HCT116 (cell line): ENCODE data around the gene CDH23. TPM values are rescaled to one million over a fixed set of nuclear protein-coding genes. Genes with fewer than 3 reads are reported as not detected.

Source experiments
- ATAC-seq: fragments of 200-7000 bp; cut with Tn5 transposase; 2 replicates; pipeline ENCODE4 v1.9.1; 2020; ENCODE audit warnings: mild to moderate bottlenecking, moderate library complexity
- BruUV-seq: library from RNA; stranded (reverse); fragments of 400-500 nt; replicated peaks from 2 replicates; lab custom pipeline; 2021; lab: Mats Ljungman, UMichigan
- CTCF ChIA-PET: fragments of 300-600 bp; sonication (Branson Sonifier 250); formaldehyde crosslinking; loops from one replicate; lab custom pipeline; 2021; ENCODE audit warnings: antibody characterized with exemption; lab: Charles Lee
- POLR2A ChIA-PET: fragments of 300-600, 350-600 bp; sonication (Branson Sonifier 250); formaldehyde crosslinking; loops from one replicate; lab custom pipeline; 2021; ENCODE audit warnings: antibody characterized with exemption; lab: Charles Lee
- RAD21 ChIA-PET, 2 experiments: fragments of 300-600 bp; sonication (Branson Sonifier 250); formaldehyde crosslinking; loops; one replicate each; lab custom pipeline; 2023; ENCODE audit warnings: low total read pairs in 2 of 2; ENCODE audit not compliant: uncharacterized antibody in 2 of 2, unreplicated experiment in 2 of 2, low non-redundant PET in 1 of 2; lab: Charles Lee
- DNase-seq: peaks from one replicate; pipeline ENCODE4 v3.0.0-alpha.2; 2010; ENCODE audit warnings: low read depth, low spot score
- H2AFZ ChIP-seq: fragments of 200-600 bp; shearing (Covaris generic), sonication (generic); 2 replicates; pipeline ENCODE4 v1.6.1; 2017; ENCODE audit warnings: low read depth, mixed run types, mixed read lengths, antibody characterized with exemption, low read length; ENCODE audit not compliant: poor library complexity, severe bottlenecking
- H3K27ac ChIP-seq: 2 replicates; pipeline ENCODE4 v1.5.1; 2012; ENCODE audit warnings: low read depth, low read length
- H3K27me3 ChIP-seq: fragments of 200-600 bp; sonication (generic); 2 replicates; pipeline ENCODE4 v1.6.1; 2016; ENCODE audit warnings: mixed run types, low read length, mixed read lengths; ENCODE audit not compliant: insufficient read depth
- H3K36me3 ChIP-seq, 2 experiments: fragments of 200-500 bp in 1 of 2; fragments of 200-600 bp in 1 of 2; sonication (Bioruptor generic) in 1 of 2; sonication (generic) in 1 of 2; 2 replicates each; pipeline versions ENCODE4 v1.5.1 to v1.6.1; 2014 to 2016; ENCODE audit warnings: low read length in 2 of 2, inconsistent platforms in 1 of 2, mixed read lengths in 1 of 2, mixed run types in 1 of 2; ENCODE audit not compliant: insufficient read depth in 2 of 2, control insufficient read depth in 1 of 2
- H3K4me1 ChIP-seq, 2 experiments: fragments of 200-600 bp in 1 of 2; sonication (generic) in 1 of 2; 2 replicates each; pipeline versions ENCODE4 v1.5.1 to v1.6.1; 2012 to 2017; ENCODE audit warnings: low read length in 2 of 2, inconsistent platforms in 1 of 2, mild to moderate bottlenecking in 1 of 2, mixed read lengths in 1 of 2, mixed run types in 1 of 2, moderate library complexity in 1 of 2; ENCODE audit not compliant: insufficient read depth in 2 of 2, control insufficient read depth in 1 of 2
- H3K4me2 ChIP-seq: fragments of 200-600 bp; sonication (generic); 2 replicates; pipeline ENCODE4 v1.6.1; 2017; ENCODE audit warnings: mixed run types, low read length, mixed read lengths
- H3K4me3 ChIP-seq, 2 experiments: fragments of 200-600 bp in 1 of 2; sonication (generic) in 1 of 2; replicated peaks in 1 of 2; 2 replicates each; pipeline ENCODE4 v1.5.1; 2011 to 2016; ENCODE audit warnings: low read length in 2 of 2, control low read depth in 1 of 2, low read depth in 1 of 2, mild to moderate bottlenecking in 1 of 2, mixed read lengths in 1 of 2, mixed run types in 1 of 2
- H3K79me2 ChIP-seq: fragments of 200-600 bp; sonication (generic); 2 replicates; pipeline ENCODE4 v1.6.1; 2017; ENCODE audit warnings: mild to moderate bottlenecking, mixed run types, low read length, moderate library complexity, mixed read lengths; ENCODE audit not compliant: insufficient read depth
- H3K9ac ChIP-seq: fragments of 200-600 bp; sonication (generic); 2 replicates; pipeline ENCODE4 v1.6.1; 2016; ENCODE audit warnings: low read length, mixed read lengths
- H3K9me2 ChIP-seq: fragments of 200-600 bp; sonication (generic), shearing (Covaris generic); 2 replicates; pipeline ENCODE4 v1.6.1; 2017; ENCODE audit warnings: mixed run types, mild to moderate bottlenecking, moderate library complexity; ENCODE audit not compliant: insufficient read depth
- H3K9me3 ChIP-seq, 2 experiments: fragments of 200-500 bp in 1 of 2; fragments of 200-600 bp in 1 of 2; sonication (Bioruptor generic) in 1 of 2; sonication (generic) in 1 of 2; 2 replicates each; pipeline ENCODE4 v1.6.1; 2014 to 2017; ENCODE audit warnings: low read length in 2 of 2, mixed read lengths in 2 of 2, inconsistent platforms in 1 of 2, low read depth in 1 of 2, mild to moderate bottlenecking in 1 of 2, mixed run types in 1 of 2, moderate library complexity in 1 of 2; ENCODE audit not compliant: control insufficient read depth in 1 of 2, insufficient read depth in 1 of 2
- H4K20me1 ChIP-seq: fragments of 200-600 bp; sonication (generic), shearing (Covaris generic); 2 replicates; pipeline ENCODE4 v1.6.1; 2017; ENCODE audit warnings: mixed run types, mild to moderate bottlenecking, moderate library complexity; ENCODE audit not compliant: insufficient read depth
- ATF3 ChIP-seq: IDR thresholded peaks from 2 replicates; pipeline ENCODE4 v1.6.1; 2012
- CEBPB ChIP-seq: IDR thresholded peaks from 2 replicates; pipeline ENCODE4 v1.6.1; 2012; ENCODE audit warnings: low read depth
- CTCF ChIP-seq, 3 experiments: fragments of 200-600 bp in 1 of 3; sonication (generic) in 1 of 3; IDR thresholded peaks in 2 of 3; conservative IDR thresholded peaks in 1 of 3; 2 replicates each; pipeline ENCODE4 v1.5.1; 2012 to 2017; ENCODE audit warnings: low read depth in 2 of 3, low read length in 2 of 3, antibody characterized with exemption in 1 of 3, borderline replicate concordance in 1 of 3, control low read depth in 1 of 3, mild to moderate bottlenecking in 1 of 3, mixed read lengths in 1 of 3, mixed run types in 1 of 3, moderate library complexity in 1 of 3; ENCODE audit not compliant: insufficient read depth in 1 of 3
- EGR1 ChIP-seq: IDR thresholded peaks from 2 replicates; pipeline ENCODE4 v1.6.1; 2012; ENCODE audit warnings: low read depth
- ELF1 ChIP-seq: IDR thresholded peaks from 2 replicates; pipeline ENCODE4 v1.6.1; 2012; ENCODE audit warnings: low read depth, borderline replicate concordance
- EZH2 ChIP-seq: fragments of 200-600 bp; sonication (generic); IDR thresholded peaks from 2 replicates; pipeline ENCODE4 v1.6.1; 2017; ENCODE audit warnings: antibody characterized with exemption, mixed run types
- EZH2phosphoT487 ChIP-seq: fragments of 200-600 bp; IDR thresholded peaks from 2 replicates; pipeline ENCODE4 v1.6.1; 2018; ENCODE audit warnings: antibody characterized with exemption, borderline replicate concordance
- FOSL1 ChIP-seq: IDR thresholded peaks from 2 replicates; pipeline ENCODE4 v1.6.1; 2012; ENCODE audit warnings: low read depth
- JUND ChIP-seq: IDR thresholded peaks from 2 replicates; pipeline ENCODE4 v1.6.1; 2012
- MAX ChIP-seq: IDR thresholded peaks from 2 replicates; pipeline ENCODE4 v1.6.1; 2012
- POLR2A ChIP-seq: IDR thresholded peaks from 2 replicates; pipeline ENCODE4 v1.7.0; 2011; ENCODE audit warnings: borderline replicate concordance; ENCODE audit not compliant: insufficient read depth, insufficient read length; ENCODE audit errors: extremely low read depth
- REST ChIP-seq: IDR thresholded peaks from 2 replicates; pipeline ENCODE4 v1.6.1; 2012; ENCODE audit warnings: low read depth
- SIN3A ChIP-seq: IDR thresholded peaks from 2 replicates; pipeline ENCODE4 v1.6.1; 2012; ENCODE audit warnings: low read depth
- SP1 ChIP-seq: IDR thresholded peaks from 2 replicates; pipeline ENCODE4 v1.6.1; 2012; ENCODE audit warnings: low read depth
- SRF ChIP-seq: IDR thresholded peaks from 2 replicates; pipeline ENCODE4 v1.6.1; 2012; ENCODE audit warnings: low read depth
- TCF7L2 ChIP-seq: IDR thresholded peaks from 2 replicates; pipeline ENCODE4 v1.7.0; 2011; ENCODE audit warnings: borderline replicate concordance, inconsistent platforms; ENCODE audit not compliant: insufficient read depth, insufficient read length; ENCODE audit errors: extremely low read depth
- YY1 ChIP-seq: IDR thresholded peaks from 2 replicates; pipeline ENCODE4 v1.6.1; 2011; ENCODE audit warnings: low read length, low read depth, moderate library complexity, mild to moderate bottlenecking; ENCODE audit not compliant: insufficient replicate concordance; ENCODE audit errors: extremely low read depth
- ZBTB33 ChIP-seq: IDR thresholded peaks from 2 replicates; pipeline ENCODE4 v1.6.1; 2011; ENCODE audit warnings: mild to moderate bottlenecking, low read length, moderate library complexity; ENCODE audit not compliant: insufficient replicate concordance; ENCODE audit errors: extremely low read depth
- ZFX ChIP-seq: fragments of 450-650 bp; IDR thresholded peaks from 2 replicates; pipeline ENCODE4 v1.6.1; 2017
- ZNF274 ChIP-seq: fragments of 200-500 bp; sonication (Bioruptor generic); IDR thresholded peaks from 2 replicates; pipeline ENCODE4 v1.6.1; 2014; ENCODE audit warnings: mild to moderate bottlenecking, low read depth, low read length, inconsistent platforms
- intact Hi-C: fragments of 100-400 bp; cut with micrococcal nuclease; formaldehyde crosslinking; loops from 2 replicates; pipeline ENCODE4 v1.10.0; 2022
- total RNA-seq: library from RNA; stranded (reverse); gene quantifications from one replicate; pipeline ENCODE4 v1.2.1, GENCODE V29; 2021; ENCODE audit not compliant: unreplicated experiment

The CDH23 gene
- total RNA-seq, 1 experiment from 2014 or later, result not detected

GRCh38 chr10:71375952-71376351, 20.8 kb upstream of the CDH23 start:
- Histone ChIP-seq H3K4me3 (0 out of 4 replicates have a peak overlapping the region, but pooled peaks of 1 of the 2 experiments have one; percentile 69), H3K4me1 (peaks cover 8 to 12% of the 10 kb centered on the region in 2 experiments; a peak in 3 of 4 replicates), H3K4me2 (peak overlapping the region; percentile 76; the same call in 1 of the 2 replicates)

More at GRCh38 chr10:71375952-71376351, 20.8 kb upstream of the CDH23 start:
- CTCF ChIA-PET, result interaction anchor here (1.3 to 3.2 kb wide), 4 partner anchors 12 to 323 kb away, joined by 3 to 22 read pairs (median 5); partner anchors contain the start of gene SLC29A3
- ATAC-seq, result no peak
- Histone ChIP-seq H3K9me2 (no peaks in the 10 kb centered on the region), H3K27me3 (no peaks in the 10 kb centered on the region), H4K20me1 (no peaks in the 10 kb centered on the region), H3K36me3 (no peaks in the 10 kb centered on the region), H3K9me3 (no peaks in the 10 kb centered on the region), H3K9ac (no peak overlapping the region), H2AFZ (no peak overlapping the region), H3K79me2 (no peaks in the 10 kb centered on the region), H3K27ac (no peak overlapping the region)
- RAD21 ChIA-PET, result interaction anchor here in 1 of 2 experiments (0.5 kb wide), 1 partner anchor 38 kb away, joined by 3 read pairs; no protein-coding TSS in a partner anchor
- POLR2A ChIA-PET, result interaction anchor here (1.6 to 3.6 kb wide), 3 partner anchors 10 to 56 kb away, joined by 7 to 22 read pairs (median 18); partner anchors contain the start of gene SLC29A3
- DNase-seq, result no peak
- intact Hi-C loops, result no loop called here
- TF ChIP-seq ZNF274 (no peak), MAX (no peak), EZH2 (no peak), SP1 (no peak), SIN3A (no peak), TCF7L2 (no peak), ZFX (no peak), ZBTB33 (no peak), CTCF (IDR thresholded peaks at IDR 0.05 in 2 of 3, conservative IDR thresholded peaks at IDR 0.05 in 1 of 3; ENCODE audit: borderline replicate concordance in 1 of 3, insufficient read depth in 1 of 3, low read depth in 2 of 3, low read length in 2 of 3) (no peak), EGR1 (no peak), ELF1 (no peak), YY1 (no peak), EZH2phosphoT487 (no peak), SRF (no peak), FOSL1 (no peak), ATF3 (no peak), JUND (no peak), CEBPB (no peak), POLR2A (no peak), REST (no peak)
- no TSS peak for BruUV-seq
